GM21515 (cell line): ENCODE measurements around the gene EVC.

Source experiments
- ATAC-seq: cut with Tn5 transposase; IDR thresholded peaks from one replicate; pipeline ENCODE4 v1.9.1; 2021; ENCODE audit not compliant: unreplicated experiment

Gene EVC

DNA sequence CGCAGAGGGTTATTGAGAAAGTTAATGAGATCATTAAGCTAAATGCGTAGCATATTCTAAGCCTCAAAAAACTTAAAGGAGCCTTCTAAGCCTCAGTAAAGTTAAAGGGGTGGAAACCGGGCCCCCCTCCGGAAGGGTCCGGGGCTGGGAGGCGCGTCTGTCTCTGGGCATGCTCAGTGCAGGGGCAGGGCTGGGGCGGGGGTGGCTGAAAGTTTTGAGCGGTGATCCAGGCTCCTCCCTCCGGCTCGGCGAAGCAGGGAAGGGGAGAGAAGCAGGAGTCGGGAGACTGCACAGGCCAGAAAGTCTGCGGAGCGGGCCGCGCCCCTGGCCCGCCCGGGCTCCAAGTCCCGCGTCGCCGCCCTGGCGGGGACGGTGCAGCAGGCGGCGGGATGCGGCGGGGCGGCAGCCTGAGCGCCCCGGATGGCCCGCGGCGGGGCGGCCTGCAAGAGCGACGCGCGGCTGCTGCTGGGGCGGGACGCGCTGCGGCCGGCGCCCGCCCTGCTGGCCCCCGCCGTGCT lies at the start of gene EVC:
Gene EVC, plus strand, starts transcription at position 241 of the 518 bp plus-strand sequence. Its CDS starts 180 bp downstream, at position 421.
- ATAC-seq = no peak

DNA sequence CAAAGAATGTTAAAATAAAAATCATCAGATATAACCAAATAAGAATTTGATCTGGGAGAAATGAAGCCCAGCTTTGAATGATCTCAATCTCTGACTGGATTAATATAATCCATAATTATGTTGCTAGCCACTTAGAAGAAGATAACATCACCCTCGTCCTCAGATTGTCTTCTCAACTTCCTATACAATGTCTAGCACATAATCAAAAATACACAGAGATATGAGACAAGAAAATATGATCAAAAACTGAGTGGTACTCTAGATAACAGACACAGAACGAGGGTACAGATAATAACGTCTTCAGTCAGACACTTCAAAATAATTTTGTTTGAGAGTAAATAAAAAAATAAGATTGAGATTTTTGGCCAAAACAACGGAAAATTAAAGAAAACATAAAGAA lies 49.8 kb upstream of the EVC start:
- ATAC-seq = no peak

DNA sequence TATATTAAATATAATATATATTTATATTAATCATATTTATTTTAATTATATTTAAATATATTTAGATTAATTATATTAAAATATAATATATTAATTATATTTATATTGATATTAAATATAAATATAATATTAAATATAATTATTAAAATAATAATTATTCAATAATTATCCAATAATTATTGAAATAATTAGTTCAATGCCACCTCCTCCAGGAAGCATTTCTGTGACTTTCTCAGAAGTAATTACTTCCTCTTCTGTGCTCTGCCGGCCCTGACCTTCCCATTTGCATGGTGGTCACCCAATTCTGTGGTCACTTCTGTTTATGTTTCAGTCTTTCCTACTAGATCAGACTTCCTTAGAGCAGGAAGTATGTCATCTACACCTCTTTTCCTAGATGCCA lies 48.4 kb upstream of the EVC start:
- ATAC-seq = no peak

- no peak for ATAC-seq
These were observed 46.2 kb upstream of the EVC start for GRCh38 chr4:5664778-5665177.

- ATAC-seq = no peak
These were observed 44.3 kb upstream of the EVC start for GRCh38 chr4:5666741-5667140.

DNA sequence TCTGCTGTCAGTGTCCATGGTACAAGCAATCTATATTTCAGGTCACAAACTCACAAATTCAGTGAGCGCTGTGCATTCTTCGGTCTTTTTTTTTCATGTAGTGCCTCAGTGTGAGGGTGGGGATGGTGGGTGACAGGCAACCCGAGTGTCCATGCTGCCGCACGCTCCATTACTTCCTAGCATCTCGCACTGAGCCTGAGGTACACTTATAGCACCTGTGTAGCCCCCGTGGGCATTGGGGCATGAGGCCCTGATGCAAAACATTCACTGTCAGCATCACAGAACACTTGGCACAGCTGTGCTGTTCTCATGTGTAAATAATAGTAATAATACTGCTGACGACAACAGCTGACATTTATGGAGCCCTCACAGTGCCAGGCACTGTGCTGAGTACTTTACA lies 34.2 kb upstream of the EVC start:
- ATAC-seq = no peak

DNA sequence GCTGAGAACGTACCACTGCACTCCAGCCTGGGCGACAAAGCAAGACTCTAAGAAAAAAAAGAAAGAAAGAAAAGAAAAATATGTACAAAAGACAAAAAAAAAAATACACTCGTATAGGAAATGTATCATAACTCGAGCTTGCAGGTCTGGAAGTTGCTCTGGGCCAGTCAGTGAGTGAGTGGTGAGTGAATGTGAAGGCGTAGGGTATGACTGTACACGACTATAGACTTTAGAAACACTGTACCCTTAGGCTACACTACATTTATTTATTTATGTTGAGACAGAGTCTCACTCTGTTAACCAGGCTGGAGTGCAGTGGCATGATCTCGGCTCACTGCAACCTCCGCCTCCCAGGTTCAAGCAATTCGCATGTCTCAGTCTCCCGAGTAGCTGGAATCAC lies 32.0 kb upstream of the EVC start:
- ATAC-seq = no peak

- ATAC-seq = no peak
These were observed 27.4 kb upstream of the EVC start for GRCh38 chr4:5683566-5683965.

DNA sequence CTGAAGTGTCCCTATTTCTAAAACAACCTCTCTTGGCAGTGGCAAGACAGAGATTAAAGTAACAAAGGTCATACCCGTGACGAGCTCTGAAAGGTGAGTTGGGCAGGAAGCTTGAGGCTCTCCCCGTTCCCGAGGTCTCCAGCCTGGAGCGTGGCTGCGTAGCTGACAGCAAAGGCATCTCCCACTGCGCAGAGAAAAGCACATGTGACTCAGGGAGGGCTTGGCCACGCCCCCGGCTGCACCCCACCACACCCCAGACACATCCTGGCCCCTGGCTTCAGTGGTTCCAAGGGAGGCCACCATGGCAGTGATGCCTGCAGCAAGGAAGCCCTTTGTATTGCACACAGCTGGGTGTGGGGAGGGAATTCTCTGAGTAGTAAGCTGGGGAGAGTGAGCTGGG lies 25.7 kb upstream of the EVC start:
- no peak for ATAC-seq

DNA sequence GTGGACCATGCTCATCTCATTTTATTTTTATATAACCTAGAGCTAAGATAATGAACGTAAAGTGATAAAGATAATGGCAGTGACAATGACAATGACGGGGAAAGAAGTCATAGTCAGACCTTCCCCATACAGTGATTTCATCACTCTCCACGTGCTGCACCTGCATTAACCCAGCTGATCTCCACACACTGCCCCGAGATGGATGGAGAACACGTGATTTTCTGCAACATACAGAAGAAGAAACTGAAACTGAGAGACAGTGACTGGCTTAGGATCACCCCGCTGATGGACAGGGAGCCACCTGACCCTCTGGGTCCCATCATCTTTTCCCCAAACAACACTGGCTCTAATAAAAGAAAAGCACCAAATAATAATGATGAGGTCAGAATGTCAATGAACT lies 24.7 kb upstream of the EVC start:
- no peak for ATAC-seq

DNA sequence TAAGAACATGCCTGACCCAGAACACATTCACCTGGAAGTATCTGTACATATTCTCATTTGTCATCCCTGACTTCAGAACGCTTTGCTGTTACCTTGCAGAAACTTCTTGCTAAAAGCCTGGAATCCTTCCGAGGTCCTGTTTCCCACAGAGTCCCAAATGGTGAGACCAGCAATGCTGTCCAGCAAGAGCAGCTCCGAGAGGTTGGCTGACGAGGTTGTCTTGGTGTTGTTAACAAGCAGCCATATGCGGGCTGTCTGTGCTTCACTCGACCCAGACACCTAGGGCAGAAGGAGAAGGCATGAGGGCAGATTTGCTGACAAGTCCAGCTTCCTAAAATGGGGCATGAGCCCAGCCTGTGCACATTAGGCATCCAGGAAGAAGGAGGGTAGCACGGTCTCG lies 21.9 kb upstream of the EVC start:
- ATAC-seq = no peak

GRCh38 chr4:5691491-5692132 lies 19.4 kb upstream of the EVC start:
- no peak for ATAC-seq

DNA sequence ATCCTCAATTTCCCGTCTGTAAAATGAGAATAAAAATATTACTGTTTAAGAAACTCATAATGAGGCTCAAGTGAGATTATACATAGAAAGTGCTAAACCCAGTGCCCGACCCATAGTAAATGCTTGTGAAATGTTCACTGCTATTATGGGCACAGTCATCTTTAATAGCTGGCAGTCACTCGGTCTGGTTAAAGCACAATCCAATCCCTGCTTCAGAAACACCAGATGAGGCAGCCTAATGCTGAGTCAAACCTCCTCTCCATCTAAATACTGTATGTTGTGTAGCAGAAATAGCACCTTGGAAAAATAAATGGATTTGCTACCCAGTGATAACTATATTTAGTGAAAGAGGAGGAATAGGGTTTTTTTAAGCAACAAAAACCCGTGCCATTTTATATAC lies 17.1 kb upstream of the EVC start:
- no peak for ATAC-seq

DNA sequence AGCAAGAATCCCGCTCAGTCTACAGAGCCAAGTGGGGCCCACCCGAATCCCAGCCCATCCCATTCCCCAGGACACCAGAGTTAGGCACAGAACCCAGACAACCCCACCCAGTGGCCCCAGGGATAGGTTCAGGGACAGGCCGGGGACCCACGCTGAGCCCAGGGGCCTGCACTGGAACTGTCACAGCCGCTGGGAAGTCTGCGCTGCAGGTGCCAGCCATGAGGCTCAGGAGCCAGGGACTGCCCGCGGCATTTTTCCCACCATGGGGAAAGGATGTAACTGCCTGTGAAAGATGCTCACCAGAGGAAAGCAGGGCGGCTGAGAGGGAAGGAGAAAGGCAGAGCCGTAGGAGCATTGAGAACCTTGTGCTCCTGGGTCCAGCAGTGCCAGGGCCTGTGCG lies 14.7 kb upstream of the EVC start:
- ATAC-seq = no peak

DNA sequence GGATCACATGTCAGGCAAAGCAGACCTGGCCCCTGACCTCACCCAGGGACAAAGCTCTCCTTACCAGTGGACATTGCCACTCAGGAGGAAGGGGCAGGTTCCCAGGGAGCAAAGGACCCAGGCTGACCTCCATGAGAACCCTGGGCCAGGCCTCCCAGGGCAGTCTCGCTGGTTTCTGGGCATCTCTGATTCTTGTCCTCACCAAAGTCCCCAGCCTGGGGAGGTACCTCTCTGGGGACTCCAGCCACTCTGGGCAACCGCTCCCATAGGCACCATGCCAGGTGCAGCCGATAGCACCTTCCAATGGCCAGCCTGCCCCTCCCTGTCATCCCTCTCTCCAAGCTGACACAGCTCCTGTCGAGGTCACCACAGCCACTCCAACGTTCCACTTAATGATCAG lies 10.5 kb upstream of the EVC start:
- ATAC-seq = no peak

GRCh38 chr4:5701971-5702370 lies 9.0 kb upstream of the EVC start:
- ATAC-seq = no peak

- ATAC-seq = no peak
These were observed 7.2 kb upstream of the EVC start for GRCh38 chr4:5703831-5704230.

DNA sequence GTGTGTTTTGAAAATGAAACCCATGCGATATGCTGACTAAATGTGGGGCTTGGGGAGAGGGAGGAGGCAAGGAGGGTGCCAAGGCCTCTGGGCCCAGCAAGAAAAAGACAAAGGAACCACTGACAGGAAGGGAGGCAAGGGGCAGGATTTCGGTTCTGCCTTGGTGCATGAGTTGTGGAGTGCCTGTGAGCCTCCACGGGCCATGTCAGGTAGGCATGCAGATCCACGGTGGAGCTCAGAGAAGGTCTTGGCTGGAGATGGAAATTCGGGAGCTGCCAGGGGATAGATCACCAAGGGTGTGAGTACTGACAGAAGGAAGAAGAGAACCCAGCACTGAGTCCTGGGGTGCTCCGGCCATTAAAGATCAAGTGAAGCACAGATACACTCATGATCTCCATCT lies 6.7 kb upstream of the EVC start:
- ATAC-seq = no peak

GRCh38 chr4:5705647-5706320 lies 5.2 kb upstream of the EVC start:
- no peak for ATAC-seq

DNA sequence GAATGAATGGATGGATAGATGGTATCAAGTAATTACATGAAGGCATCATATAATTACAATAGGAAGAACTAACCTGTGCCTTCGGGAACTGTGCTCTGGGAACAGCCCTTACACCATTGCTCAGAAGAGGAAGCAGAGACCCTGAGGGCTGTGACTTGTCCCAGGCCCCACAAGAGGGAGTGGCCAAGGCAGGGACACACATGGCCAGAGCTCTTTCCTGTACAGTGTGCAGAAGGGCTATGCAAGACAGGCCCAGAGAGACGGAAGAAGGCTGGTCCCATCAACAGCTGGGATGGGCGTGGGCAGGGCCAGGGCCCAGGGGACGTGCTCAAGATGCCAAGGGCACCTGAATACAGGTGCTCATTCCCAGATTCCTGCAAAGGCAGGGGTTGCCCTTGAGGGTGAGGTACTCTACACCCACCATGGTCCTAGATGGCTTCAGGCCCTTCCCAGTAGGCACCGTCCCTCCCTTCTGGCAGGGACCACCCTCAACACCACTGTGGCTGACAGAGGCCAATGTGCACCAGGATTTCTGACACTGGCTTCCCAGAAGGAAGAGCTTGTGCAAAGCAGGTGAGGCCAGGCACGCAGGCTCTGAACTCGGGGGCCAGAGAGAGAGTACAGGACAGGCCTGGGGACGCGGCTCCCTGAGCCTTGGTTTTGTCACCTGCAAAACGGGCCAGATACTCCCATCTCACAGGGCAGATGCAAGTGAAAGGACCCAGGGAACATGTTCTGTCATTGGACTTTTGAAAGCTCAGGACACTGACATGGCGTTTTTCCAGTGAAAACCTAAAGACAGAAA lies 4.3 kb upstream of the EVC start:
- ATAC-seq = no peak

DNA sequence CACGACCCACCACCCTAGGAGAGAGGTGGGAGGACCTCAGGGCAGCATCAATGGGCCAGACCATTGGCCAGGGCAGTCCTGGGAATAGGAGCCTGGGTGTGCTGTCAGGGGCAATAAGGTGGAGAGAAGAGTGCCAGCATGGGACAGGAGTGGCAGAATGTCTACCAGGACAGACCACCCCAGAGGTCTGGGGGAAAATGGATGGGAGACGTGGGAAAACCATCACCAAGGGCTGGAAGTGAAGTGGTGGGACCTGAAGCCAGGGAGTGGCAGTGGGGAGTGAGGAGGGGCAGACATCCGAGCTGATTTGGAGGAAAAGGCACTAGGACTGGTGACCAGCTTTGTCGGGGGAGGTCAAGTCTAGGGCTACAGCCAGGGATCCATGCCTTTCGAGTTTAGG lies 3.6 kb upstream of the EVC start:
- no peak for ATAC-seq
